ENCODE results near the gene ADSS1.
"Not testable (repeated sequence)": the region's sequence is repeated elsewhere in the genome, so short reads cannot be mapped to it uniquely, and the experiment has no call there.

The ADSS1 gene

DNA sequence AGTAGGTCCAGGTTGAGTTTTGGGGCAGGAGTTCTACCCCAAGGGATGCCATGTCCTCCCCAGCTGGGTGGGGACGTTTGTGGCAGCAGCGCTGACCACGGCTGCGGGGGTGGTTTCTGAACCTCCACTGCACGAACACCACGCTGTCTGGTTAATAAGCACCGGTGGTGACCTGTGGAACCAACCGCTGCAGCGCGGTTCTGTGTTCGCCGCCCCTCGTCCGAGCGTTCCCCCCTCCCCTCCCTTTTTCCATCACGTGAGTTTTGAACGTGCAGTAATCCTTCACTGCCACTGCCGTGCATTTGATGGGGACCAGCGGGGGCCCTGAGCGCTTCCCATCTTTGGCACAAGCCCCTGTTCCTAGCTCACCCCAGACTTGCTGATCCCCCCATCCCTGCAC lies 6.4 kb upstream of the ADSS1 start:
- DNase-seq: no peak

DNA sequence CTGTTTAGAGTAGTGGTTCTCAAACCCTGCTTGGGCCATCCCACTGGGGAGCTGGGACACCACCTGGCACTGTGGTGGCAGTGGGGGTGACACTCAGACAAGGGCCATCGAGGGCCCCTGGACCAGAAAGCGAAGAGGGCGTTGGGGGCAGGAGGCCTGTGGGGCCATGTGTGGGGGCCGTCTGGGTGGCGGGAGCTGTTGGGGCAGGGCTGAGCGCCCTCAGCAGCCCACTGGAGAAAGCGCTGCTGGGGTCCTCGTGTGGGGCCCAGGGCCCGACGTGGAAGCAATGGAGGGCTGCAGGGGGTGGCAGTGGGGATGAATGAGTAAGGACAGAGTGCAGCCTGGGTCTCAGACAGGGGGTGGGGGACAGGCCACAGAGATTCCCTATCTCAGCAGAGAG lies 5.9 kb upstream of the ADSS1 start:
- DNase-seq: no peak

- no peak for DNase-seq
Measured at GRCh38 chr14:104718871-104719270, 5.2 kb upstream of the ADSS1 start.

- no peak for DNase-seq
Measured at GRCh38 chr14:104719343-104719742, 4.7 kb upstream of the ADSS1 start.

GRCh38 chr14:104721505-104722431 lies 2.3 kb upstream of the ADSS1 start:
- DNase-seq: no peak

DNA sequence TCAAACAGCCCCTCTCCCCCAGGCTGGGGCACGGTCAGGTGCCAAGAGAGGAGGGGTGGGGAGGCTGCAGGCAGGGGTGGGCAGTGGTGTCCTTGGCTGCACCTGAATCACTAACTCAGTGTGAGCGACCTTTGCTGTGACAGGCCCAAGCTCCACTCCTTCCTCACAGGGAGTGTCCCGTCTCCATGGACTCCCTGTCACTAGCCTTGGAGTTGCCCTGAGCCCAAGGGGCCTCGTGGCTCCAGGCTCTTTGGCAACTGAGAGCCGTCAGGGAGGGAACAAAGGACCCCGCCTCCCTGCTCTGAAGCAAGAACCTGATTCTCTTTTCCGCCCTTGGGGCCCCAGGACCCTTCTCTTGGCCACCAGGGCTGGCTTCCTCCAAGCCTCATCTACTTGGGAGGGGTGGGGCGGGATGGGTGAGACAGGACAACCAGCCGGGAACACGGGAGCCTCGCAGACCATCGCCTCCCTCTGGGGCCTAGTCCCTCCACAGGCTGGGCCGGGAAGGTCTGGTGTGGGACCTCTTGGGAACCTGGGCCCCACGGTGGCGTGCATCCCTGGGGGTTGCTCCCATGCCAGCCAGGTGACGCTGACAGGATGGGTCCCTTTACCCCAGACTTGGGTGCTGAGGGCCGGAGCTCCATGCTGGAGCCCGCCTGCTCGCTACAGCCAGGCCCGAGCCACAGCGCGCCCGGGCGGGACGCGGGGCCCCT lies 935 bp upstream of the ADSS1 start:
- DNase-seq: no peak

DNA sequence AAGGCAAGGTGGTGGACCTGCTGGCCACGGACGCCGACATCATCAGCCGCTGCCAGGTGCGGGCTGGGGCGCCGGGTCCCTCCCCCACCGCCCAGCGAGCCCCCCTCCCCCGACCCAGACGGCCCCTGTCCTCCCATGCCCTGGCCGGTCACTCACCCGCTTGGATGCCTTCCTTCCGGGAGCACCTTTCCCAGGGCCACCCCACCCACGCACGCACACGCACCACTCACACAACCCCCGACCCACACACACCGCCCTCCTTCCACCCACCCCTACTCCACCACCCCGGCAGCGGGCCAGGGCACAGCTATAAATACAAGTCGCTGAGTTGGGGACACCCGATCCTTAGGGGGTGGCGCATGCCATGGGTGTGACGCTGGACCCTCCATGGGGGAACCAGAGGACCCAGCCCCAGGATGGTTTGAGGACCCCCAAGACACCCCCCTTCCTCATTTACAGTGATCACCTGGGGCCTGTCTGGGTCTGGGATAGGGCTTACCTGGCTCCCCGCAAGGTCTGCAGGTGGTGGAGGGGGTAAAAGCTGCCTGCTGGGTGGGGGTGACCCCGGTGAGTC lies 465 bp downstream of the ADSS1 start:
- DNase-seq: peak; percentile 12

DNA sequence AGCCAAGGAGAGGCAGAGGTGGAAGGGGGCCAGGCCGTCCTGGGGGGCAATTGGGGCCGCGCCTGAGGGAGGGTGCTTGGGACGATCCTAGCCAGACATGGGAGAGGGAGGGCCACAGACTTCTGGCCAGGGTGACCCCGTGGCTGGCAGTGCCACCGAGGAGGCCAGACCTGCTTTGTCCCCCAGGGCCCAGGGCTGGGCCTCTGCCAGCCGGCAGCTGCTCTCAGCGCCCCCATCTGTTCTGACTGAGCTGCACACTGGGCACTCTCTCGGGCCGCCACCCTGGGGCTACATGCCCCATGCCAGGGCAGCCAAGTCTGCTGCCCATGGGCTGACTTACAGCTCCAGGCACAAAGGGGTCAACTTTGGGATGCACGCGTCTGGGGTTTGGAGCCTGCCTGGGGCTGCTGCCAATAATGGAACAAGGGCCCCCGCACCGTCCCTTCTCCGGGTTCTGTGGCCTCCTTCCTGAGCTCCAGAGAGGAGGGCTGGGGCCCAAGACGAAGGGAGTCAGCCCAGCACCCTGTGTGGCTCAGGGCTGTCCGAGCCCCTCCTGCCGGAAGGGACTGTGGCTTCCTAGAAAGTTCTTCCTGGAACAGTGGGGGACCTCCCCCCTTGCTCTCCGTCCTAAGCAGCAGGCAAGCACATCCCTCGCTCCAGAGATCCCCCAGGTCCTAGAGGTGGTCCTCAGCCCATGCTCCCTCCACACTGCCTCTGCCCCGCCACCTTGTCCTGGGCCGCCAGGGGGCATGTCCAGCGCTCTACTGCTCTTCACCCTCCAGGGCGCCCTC lies 1.1 kb downstream of the ADSS1 start:
- no peak for DNase-seq

DNA sequence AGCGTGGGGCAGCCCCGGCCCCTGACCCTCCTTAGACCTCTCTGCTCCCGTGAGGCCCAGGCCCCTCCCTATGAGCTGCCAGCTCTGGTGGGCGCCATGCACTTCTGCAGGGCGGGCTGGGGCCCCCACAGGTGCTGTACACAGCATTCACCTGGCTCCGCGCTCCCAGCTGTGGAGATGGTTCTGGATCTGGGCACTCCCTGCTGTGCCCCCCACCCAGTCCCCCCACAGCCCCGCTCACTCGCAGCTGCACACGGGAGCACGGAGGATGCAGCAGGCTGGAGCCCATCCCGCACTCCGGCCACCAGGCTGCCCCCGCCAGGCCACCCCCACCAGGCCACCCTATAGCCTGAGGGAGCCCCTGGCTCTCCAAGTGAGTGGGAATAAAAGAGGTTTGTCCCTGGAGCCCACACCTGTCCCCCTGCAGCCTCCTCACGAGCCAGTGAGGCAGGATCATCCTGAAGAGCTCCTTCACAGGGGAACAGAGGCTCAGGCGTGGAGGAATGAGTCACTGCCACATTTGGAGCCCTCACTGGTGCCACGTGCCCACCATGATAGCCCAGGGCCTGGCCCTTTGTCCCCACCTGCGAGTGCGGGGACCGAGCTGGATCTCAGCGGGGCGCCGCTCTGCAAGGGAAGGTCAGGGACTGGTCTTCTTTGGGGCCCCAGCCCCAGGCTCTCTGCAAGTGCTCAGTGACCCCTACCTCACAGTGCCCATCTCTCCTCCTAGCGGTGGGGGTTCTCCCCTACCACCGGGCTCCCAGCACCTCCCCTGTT lies 1.9 kb downstream of the ADSS1 start:
- DNase-seq: no peak

- no peak for DNase-seq
Measured at GRCh38 chr14:104726600-104727451, 2.8 kb downstream of the ADSS1 start.

DNA sequence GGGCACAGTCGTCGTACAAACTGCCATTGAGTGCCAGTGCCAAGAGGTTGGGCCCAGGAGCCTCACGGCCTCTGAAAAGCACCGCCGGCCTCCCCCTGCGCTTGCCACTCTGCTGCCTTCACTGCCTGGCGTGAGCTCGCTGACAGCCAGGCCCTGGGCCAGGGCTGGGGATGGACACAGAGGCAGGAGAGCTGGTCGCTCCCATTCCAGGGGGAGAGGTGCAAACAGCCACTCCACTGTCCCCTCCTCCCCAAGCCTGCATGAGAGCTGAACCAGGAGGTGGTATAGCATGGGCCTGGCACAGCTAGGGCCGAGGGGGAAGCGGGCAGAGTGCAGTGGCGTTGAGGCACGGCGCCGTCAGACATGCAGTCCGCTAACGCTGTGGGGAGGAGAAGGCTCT lies 4.6 kb downstream of the ADSS1 start:
- DNase-seq: no peak

DNA sequence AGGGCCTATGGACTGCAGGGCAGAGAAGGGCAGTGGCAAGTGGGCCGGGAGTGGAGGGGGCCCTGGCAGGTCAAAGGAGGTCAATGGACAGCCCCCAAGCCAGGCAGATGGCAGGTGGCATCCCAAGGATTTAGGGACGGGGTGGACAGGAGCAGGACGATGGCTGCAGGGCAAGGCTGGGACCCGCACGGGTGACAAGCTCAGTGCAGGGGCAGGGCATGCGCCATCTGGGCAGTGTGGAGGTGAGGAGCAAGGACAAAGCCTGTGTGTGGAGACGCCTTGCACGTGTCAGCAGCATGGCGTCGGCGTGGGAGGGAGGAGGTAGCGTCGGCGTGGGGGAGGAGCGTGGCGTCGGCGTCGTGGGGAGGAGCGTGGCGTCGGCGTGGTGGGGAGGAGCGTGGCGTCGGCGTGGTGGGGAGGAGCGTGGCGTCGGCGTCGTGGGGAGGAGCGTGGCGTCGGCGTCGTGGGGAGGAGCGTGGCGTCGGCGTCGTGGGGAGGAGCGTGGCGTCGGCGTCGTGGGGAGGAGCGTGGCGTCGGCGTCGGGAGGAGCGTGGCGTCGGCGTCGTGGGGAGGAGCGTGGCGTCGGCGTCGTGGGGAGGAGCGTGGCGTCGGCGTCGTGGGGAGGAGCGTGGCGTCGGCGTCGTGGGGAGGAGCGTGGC lies 5.3 kb downstream of the ADSS1 start:
- DNase-seq: not testable (repeated sequence)

DNA sequence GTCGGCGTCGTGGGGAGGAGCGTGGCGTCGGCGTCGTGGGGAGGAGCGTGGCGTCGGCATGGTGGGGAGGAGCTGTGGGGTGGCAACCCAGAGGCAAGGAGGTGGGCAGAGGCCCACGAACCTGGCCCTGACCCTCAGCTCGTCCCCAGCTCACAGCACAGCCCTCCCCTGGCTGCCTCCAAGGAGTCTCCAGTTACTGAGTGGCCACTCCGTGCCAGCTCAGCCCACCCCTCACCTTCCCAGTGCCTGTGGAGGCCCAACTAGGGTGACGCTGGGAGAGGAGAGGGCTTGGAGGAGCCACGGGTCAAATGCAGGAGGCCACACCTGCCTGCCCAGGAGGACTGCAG lies 5.8 kb downstream of the ADSS1 start:
- no peak for DNase-seq

DNA sequence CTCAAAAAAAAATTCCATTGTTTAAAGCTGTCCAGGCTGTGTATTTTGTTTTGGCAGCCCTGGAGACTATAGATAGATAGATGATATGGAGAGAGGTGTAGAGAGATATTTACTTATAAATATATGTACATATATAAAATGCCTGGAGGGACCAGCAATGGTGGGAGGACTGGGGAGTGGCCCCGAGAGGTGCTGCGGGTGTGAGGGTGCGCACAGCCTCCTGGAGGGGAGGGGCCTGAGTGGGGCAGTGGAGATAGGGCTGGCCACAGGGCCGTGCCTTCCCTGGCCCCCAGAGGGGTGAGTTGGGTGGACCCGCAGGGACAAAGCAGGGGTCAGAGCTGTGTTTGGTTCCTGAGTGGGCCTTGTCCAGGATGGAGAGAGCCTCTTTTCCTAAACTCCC lies 6.5 kb downstream of the ADSS1 start:
- no peak for DNase-seq

- no peak for DNase-seq
Measured at GRCh38 chr14:104731320-104732294, 7.6 kb downstream of the ADSS1 start.

- no peak for DNase-seq
Measured at GRCh38 chr14:104732355-104732804, 8.4 kb downstream of the ADSS1 start.

DNA sequence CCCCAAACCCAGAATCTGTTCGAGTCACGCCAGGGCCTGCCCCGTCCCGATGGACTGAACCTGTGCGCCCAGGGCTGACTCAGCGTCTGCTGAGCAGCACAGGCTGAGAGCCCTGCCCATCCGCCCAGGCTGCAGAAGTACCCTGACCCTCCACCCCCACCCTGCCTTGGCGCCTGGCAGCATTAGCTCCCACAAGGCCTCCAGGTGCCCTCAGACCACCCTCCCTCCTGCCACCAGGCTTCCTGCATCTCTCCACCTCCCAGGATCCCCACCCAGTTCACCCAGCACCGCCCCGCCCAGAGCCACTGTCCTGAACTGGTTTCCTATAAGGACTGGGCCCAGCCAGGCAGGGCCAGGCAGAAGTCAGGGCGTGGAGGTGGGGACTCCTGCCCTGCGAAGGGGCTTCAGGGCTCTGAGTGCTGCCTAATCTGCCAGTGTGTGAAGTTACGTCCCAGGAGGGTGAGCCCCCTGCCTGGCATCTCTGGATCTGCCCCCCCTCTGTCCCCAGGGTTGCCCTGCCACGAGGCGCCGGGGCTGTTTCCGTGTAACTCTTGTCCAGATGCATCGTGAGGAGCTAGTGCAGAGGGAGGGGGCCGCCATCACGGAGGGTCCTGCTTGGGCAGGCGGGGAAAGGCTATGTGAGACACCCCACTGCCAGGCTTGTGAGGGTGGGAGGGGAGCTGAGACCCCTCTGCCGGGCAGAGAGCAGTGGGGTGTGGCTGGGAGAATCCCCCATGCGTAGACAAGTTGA lies 9.1 kb downstream of the ADSS1 start:
- DNase-seq: no peak

- no peak for DNase-seq
Measured at GRCh38 chr14:104734051-104734587, 10.1 kb downstream of the ADSS1 start.

Measured in CD4-positive, alpha-beta T cell treated with Interleukin-10 for 1 hour (primary cell).